Measurements from ENCODE around the gene NXPH4.

Gene NXPH4

DNA sequence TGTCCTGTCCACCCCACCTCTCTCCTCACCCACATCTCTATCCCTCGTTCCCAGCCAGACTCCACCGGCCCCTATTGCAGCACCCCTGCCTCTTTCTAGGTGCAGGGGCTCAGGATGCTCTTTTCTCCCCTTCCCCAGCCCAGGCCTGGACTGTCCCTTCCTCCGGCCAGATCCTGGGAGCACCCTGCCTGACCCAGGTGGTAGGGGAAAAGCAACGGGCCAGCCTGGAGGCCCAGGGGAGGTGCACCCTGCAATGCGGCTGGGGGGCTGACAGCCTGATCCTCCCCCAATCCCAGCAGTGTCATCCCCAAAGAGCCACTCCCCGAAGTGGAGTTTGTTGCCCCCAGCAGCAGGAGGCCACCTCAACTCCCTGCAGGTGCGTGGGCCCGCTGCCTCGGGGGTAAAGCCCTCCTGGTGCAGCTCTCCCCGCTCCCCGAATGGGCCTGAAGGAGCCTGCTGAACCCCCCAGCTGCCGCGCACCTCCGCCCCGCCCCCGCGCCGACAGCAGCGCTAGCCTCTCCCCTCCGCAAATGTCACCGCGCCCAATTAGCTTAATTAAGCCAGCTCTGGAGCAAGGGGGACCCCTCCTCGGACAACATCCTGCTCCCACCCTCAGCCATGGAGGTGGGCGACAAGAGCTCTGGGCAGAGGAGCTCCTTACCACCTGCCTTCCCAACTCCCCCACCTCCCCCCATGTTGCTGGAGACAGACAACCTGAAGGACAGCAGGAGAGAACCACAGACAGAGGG, 4.7 kb downstream of the NXPH4 start:
- DNase-seq = no peak

GRCh38 chr12:57222286-57223190, 5.9 kb downstream of the NXPH4 start:
- DNase-seq = no peak

- no peak for DNase-seq
Observed at GRCh38 chr12:57223191-57224165, 6.9 kb downstream of the NXPH4 start.

DNA sequence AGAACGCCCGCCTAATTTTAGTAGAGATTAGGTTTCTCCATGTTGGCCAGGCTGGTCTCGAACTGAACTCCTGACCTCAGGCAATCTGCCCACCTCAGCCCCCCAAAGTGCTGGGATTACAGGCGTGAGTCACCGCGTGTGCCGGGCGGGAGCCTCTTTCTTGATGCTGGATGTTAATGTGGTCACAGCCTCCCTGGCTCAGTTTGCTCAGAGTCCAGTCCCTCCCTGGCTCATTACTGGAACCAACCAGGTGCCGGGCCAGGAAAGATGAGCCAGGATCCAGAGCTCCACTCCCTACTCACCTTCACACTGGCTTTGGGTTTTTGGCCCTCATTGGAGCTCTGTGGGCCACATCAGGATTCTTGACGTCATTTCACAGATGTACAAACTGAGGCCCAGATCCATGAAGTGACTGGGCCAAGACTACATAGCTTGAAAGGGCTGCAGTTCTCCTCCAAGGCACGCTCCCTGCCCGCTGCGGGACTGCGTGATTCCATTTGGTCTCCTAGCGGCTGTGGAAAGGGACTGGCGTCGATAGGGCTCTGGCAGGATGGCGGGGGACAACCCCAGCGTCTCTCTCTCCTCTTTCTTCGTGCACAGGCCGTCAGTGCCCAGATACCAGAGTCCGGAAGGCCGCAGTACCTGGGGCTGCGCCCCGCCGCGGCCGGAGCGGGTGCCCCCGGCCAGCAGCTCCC, 7.8 kb downstream of the NXPH4 start:
- no peak for DNase-seq

DNA sequence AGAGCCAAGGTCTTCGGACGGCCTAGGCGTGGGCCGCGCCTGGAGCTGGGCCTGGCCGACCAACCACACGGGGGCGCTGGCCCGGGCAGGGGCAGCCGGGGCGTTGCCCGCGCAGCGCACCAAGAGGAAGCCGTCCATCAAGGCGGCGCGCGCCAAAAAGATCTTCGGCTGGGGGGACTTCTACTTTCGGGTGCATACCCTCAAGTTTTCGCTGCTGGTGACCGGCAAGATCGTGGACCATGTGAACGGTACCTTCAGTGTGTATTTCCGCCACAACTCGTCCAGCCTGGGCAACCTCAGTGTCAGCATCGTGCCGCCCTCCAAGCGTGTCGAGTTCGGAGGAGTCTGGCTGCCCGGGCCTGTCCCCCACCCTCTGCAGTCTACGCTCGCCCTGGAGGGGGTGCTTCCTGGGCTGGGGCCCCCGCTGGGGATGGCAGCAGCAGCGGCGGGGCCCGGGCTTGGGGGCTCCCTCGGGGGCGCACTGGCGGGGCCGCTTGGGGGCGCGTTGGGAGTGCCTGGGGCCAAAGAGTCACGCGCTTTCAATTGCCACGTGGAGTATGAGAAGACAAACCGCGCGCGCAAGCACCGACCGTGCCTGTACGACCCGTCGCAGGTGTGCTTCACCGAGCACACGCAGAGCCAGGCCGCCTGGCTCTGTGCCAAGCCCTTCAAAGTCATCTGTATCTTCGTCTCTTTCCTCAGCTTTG, 8.5 kb downstream of the NXPH4 start:
- no peak for DNase-seq

- no peak for DNase-seq
Observed at GRCh38 chr12:57225680-57226210, 9.2 kb downstream of the NXPH4 start.

- no peak for DNase-seq
Observed at GRCh38 chr12:57226588-57227314, 10.2 kb downstream of the NXPH4 start.

GRCh38 chr12:57227315-57228115, 10.9 kb downstream of the NXPH4 start:
- no peak for DNase-seq

DNA sequence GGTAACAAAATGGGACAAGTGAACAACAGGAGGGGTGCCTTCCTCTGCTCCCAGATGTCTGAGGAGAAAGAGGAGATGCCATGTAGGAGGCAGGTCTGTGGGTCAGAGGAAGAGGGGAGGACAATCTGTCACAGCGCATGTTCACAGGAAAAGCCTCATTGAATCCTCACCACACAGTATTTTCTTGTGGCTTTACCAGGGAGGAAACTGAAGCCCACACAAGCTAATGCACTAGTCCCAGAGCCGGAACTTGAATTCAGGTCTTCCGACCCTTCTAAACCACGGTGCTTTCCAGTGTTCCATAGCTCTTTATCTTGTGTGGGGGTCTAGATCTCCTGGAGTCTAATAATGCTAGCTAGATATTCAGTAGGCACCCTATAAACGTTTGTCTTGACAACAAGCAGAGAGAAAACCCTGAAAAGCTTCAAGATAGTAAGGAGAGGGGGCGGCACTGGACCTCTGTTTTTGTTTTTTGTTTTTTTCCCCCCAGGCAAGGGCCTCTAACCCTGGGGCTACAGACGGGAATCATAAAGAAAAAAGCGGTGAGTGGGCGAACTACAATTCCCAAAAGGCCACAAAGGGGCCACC, 12.5 kb downstream of the NXPH4 start:
- DNase-seq = no peak

DNA sequence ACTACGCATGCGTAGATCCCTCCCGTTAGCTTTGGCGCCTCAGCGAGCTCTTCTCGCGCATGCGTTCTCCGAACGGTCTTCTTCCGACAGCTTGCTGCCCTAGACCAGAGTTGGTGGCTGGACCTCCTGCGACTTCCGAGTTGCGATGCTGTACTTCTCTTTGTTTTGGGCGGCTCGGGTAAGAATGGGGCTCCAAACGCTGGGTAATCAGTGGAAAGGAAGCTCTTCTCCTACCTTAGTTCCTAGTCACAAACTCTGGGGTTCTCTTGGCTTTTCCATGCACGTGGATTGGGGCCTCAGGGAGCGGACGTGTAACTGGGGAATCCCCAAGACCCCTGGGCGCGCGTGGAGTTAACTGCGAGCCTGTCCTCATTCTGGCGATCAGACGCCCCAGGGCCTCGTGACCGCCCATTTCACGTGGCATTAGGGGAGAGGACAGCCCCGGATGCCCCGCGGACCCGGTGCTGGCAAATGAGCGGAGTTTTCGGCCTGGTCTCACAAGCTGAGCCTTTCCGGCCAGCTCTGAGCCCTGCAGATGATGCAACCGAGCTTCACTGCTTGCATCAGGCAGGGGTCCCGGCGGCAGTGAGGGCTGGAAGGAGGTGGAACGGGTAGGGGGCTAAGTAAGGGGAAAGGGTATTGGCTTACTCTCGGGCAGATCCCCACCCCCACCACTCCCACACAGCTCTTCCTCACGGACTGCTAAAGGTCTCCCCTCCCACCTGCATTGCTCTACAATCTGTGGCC, 13.2 kb downstream of the NXPH4 start, which contains the start of gene SHMT2:
Gene SHMT2, plus strand, starts transcription at position 78 of the 747 bp plus-strand sequence. Its CDS starts 68 bp downstream, at position 146.
- DNase-seq = peak; percentile 94

DNA sequence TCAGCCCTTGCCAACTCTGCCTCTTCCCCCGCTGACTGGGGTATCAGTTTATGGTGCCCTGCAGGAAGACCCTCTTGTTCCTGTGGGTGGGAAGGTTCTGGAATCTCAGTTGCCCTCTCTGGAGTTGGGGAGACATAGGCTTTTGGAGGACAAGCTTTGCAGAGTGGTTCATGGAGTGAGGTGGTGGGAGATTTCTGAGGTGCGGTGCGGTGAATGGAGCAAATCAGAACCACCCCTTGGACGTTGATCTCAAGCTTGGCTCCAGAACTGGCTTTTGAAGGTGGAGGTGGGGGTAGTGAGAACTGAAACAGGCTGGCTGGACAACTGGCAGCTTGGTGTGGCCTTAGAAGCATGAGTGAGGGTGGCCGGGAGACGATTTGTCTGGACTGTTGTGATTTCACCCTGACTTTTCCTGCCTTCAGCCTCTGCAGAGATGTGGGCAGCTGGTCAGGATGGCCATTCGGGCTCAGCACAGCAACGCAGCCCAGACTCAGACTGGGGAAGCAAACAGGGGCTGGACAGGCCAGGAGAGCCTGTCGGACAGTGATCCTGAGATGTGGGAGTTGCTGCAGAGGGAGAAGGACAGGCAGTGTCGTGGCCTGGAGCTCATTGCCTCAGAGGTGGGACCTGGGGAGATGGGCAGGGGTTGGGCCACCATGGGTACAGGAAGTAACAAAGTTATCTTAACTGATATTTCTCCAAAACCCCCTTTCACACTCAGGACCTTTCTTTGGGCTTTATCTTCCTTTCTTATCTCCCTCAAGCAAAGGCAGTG, 14.0 kb downstream of the NXPH4 start:
- no peak for DNase-seq

- no peak for DNase-seq
Observed at GRCh38 chr12:57231276-57232021, 14.9 kb downstream of the NXPH4 start.

DNA sequence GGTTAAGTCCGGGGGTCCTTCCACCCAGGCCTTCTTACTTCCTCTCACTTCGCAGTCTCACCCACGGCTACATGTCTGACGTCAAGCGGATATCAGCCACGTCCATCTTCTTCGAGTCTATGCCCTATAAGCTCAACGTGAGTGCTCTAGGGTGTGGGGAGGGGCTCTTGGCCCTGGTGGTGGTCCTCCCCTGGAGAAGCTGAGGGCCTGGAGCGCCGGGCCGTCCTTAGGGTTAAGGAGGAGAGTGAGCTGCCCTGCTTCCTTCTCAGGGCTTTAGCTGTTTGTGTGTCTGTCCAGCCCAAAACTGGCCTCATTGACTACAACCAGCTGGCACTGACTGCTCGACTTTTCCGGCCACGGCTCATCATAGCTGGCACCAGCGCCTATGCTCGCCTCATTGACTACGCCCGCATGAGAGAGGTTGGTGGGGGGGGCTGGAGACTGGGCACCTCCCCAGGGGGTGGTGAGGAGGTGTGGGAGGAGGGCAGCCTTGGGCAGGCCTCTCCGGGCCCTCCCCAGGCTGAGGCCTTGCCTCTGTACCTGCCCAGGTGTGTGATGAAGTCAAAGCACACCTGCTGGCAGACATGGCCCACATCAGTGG, 15.7 kb downstream of the NXPH4 start:
- no peak for DNase-seq

DNA sequence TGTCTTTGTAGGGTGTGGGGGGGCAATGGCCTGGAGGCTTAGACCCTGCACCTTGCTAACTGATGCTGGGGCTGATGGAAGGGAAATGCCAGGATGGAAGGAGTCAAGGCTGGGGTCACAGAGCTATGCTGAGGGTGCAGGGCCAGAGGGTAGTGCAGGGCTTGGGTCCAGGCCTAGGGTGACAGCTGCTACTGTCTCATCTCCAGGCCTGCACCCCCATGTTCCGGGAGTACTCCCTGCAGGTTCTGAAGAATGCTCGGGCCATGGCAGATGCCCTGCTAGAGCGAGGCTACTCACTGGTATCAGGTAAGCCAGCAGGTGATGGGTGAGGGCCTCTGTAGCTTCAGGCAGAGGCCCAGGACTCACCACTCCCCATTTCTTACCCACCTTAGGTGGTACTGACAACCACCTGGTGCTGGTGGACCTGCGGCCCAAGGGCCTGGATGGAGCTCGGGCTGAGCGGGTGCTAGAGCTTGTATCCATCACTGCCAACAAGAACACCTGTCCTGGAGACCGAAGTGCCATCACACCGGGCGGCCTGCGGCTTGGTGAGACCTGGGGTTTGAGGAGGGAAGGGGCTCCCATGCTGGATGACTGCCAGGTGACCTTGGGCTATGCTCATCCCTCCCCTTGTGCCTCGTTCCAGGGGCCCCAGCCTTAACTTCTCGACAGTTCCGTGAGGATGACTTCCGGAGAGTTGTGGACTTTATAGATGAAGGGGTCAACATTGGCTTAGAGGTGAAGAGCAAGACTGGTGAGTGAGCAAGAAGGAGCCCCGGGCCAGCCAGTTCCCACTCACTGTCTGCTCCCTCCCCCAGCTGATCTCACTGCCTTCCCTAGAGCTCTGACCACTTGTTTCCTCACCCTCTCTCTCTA, 17.0 kb downstream of the NXPH4 start:
- no peak for DNase-seq

GRCh38 chr12:57234233-57234570, 17.6 kb downstream of the NXPH4 start:
- no peak for DNase-seq
